ENCODE measurements around the gene EFCAB6.

GRCh38 chr22:43631201-43631600 is 180.9 kb downstream of the EFCAB6 start:
- TF ChIP-seq CEBPB (IDR thresholded peaks at IDR 0.05): no peak
- no peak for TF ChIP-seq REST (IDR thresholded peaks at IDR 0.05; ENCODE audit: low read depth)

All from Ishikawa (cell line).